Upper lobe of left lung (tissue), 4 donors: ENCODE data around the gene PCBD1.

Source experiments
- POLR2A ChIP-seq, 4 donors: fragments of 450-650 bp; IDR thresholded peaks; one replicate each; pipeline ENCODE4 v1.5.1; 2016 to 2017; ENCODE audit warnings: antibody characterized with exemption in 4 of 4, mild to moderate bottlenecking in 2 of 4
- POLR2AphosphoS5 ChIP-seq, 2 donors: sonication (generic); formaldehyde crosslinking; IDR thresholded peaks; one replicate each; pipeline ENCODE4 v1.5.1; 2017; ENCODE audit warnings: antibody characterized with exemption in 2 of 2

DNA sequence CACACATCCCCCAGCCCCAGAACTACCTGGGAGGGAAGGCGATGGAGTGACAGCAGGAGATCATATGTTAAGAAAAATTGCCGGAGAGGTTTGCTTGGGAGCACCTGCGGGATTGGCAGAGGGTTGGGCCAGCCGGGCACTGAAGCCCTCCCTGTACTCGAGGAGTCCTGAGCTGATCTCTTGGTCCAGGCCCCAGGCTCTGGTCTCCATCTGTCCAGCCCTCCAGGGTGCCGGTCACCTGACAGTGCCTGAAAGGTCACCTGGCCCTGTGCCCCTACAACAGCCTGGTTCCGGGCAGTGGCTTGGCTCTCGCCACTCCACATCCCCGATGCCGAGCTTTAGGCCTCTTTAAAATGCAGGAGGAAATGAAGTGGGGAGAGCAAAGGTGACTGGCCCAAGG lies 47.3 kb upstream of the PCBD1 start:
- TF ChIP-seq POLR2A (IDR thresholded peaks at IDR 0.05) (no peak), POLR2AphosphoS5 (IDR thresholded peaks at IDR 0.05) (no peak)
